RWPE1 (cell line): Measurements from ENCODE around the gene RASD1.

Experiments
- CTCF ChIA-PET: fragments of 350-600 bp; sonication (Branson Sonifier 250); formaldehyde crosslinking; extraction: SDS; loops from one replicate; lab custom pipeline; 2021; lab: Yijun Ruan, JAX
- POLR2A ChIA-PET: fragments of 400-600 bp; formaldehyde crosslinking; extraction: SDS; loops from one replicate; lab custom pipeline; 2020; ENCODE audit warnings: antibody characterized with exemption; ENCODE audit not compliant: low non-redundant PET; lab: Yijun Ruan, JAX
- DNase-seq: peaks from one replicate; pipeline ENCODE4 v3.0.0; 2012; ENCODE audit warnings: low spot score
- H3K27ac ChIP-seq: fragments of 450-650 bp; 2 replicates; pipeline ENCODE4 v1.5.1; 2017
- CTCF ChIP-seq: fragments of 450-650 bp; conservative IDR thresholded peaks from 2 replicates; pipeline ENCODE4 v1.5.1; 2017; ENCODE audit warnings: low read depth, mild to moderate bottlenecking

Gene RASD1

GRCh38 chr17:17453088-17453487 is 43.1 kb downstream of the RASD1 start:
- H3K27ac ChIP-seq = no peak overlapping the region
- TF ChIP-seq CTCF = no peak
- ChIA-PET POLR2A (no interaction called here), CTCF (no interaction called here)
- DNase-seq = no peak

GRCh38 chr17:17448723-17449122 is 47.5 kb downstream of the RASD1 start:
- no peak for DNase-seq
- ChIA-PET CTCF (no interaction called here), POLR2A (no interaction called here)
- no peak overlapping the region for H3K27ac ChIP-seq
- no peak for TF ChIP-seq CTCF

- no peak for TF ChIP-seq CTCF
- no peak overlapping the region for H3K27ac ChIP-seq
- CTCF ChIA-PET = no interaction called here
- DNase-seq = no peak
- POLR2A ChIA-PET = no interaction called here
Observed at GRCh38 chr17:17448076-17448475, 48.1 kb downstream of the RASD1 start.

- no peak for TF ChIP-seq CTCF
- CTCF ChIA-PET = interaction anchor here (0.6 kb wide), 2 partner anchors 12 to 1389 kb away, joined by 3 to 4 read pairs; no protein-coding TSS in a partner anchor
- no peak for DNase-seq
- POLR2A ChIA-PET = no interaction called here
- H3K27ac ChIP-seq = no peak overlapping the region
Observed at GRCh38 chr17:17447264-17447663, 48.9 kb downstream of the RASD1 start.

- TF ChIP-seq CTCF = no peak
- ChIA-PET POLR2A (no interaction called here), CTCF (interaction anchor here (0.6 kb wide), 1 partner anchor 1388 kb away, joined by 4 read pairs; no protein-coding TSS in a partner anchor)
- no peak overlapping the region for H3K27ac ChIP-seq
- DNase-seq = no peak
Observed at GRCh38 chr17:17446666-17447155, 49.5 kb downstream of the RASD1 start.

GRCh38 chr17:17445925-17446665 is 50.1 kb downstream of the RASD1 start:
- POLR2A ChIA-PET = no interaction called here
- H3K27ac ChIP-seq = 0 out of 2 replicates have a peak overlapping the region, but pooled peaks have one; percentile 1
- TF ChIP-seq CTCF = no peak
- peak; percentile 59 for DNase-seq
- CTCF ChIA-PET = no interaction called here
